ENCODE data around the gene DTX1. TPM values are rescaled to one million over a fixed set of nuclear protein-coding genes. Genes with fewer than 3 reads are reported as not detected.

Gene DTX1
- total RNA-seq, 1 experiment from 2014 or later: 2.5 TPM

- no peak for DNase-seq
- H3K27me3 ChIP-seq (ENCODE audit: control insufficient read depth, insufficient read depth, low read length): peaks cover 7% of the 10 kb centered on the region
- H3K4me3 ChIP-seq (ENCODE audit: insufficient read depth, low read depth, low read length): no peak overlapping the region
- H3K36me3 ChIP-seq (replicated peaks; ENCODE audit: control insufficient read depth, insufficient read depth, low read length): no peaks in the 10 kb centered on the region
Observed at GRCh38 chr12:113044516-113044915, 12.0 kb upstream of the DTX1 start.

GRCh38 chr12:113048716-113049127, 7.8 kb upstream of the DTX1 start:
- peaks cover 7% of the 10 kb centered on the region for H3K27me3 ChIP-seq (ENCODE audit: control insufficient read depth, insufficient read depth, low read length)
- H3K4me3 ChIP-seq (ENCODE audit: insufficient read depth, low read depth, low read length): no peak overlapping the region
- peak; percentile 78 for DNase-seq
- no peaks in the 10 kb centered on the region for H3K36me3 ChIP-seq (replicated peaks; ENCODE audit: control insufficient read depth, insufficient read depth, low read length)

DNA sequence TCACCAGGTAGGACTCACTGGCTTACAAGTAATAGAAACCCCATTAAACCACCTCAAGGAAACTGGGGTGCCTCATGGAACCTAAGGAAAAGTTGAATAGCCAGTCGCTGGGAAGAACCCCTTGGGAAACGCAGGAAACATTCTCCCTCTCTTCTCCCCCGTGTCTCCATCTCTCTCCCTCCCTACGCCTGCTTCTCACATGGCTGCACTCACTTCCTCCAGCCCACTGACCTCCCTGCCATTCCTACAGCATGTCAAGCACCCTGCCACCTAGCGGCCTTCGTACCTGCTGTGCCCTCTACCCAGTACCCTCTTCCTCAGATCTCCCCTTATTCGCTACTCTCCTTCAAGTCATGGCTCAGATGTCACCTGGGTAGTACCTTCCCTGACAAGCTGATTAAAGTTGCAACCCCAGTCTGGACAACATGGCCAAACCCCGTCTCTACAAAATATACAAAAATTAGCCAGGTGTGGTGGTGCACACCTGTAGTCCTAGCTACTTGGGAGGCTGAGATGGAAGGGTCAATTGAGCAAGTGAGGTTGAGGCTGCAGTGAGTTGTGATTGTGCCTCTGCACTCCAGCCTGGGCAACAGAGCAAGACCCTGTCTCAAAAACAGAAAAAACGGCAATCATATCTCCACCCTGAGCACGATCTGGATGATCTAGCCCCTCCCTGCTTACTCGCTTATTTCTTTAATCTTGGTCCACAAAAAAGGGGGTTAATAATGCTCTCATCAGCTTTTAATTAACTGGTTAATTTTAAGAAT, 6.4 kb upstream of the DTX1 start:
- Histone ChIP-seq H3K36me3 (replicated peaks; ENCODE audit: control insufficient read depth, insufficient read depth, low read length) (no peaks in the 10 kb centered on the region), H3K27me3 (ENCODE audit: control insufficient read depth, insufficient read depth, low read length) (peaks cover 8% of the 10 kb centered on the region), H3K4me3 (ENCODE audit: insufficient read depth, low read depth, low read length) (no peak overlapping the region)
- peak; percentile 81 for DNase-seq

GRCh38 chr12:113050795-113051194, 5.7 kb upstream of the DTX1 start:
- Histone ChIP-seq H3K36me3 (replicated peaks; ENCODE audit: control insufficient read depth, insufficient read depth, low read length) (no peaks in the 10 kb centered on the region), H3K27me3 (ENCODE audit: control insufficient read depth, insufficient read depth, low read length) (peaks cover 12% of the 10 kb centered on the region)

GRCh38 chr12:113051759-113052158, 4.8 kb upstream of the DTX1 start:
- Histone ChIP-seq H3K4me3 (ENCODE audit: insufficient read depth, low read depth, low read length) (no peak overlapping the region), H3K36me3 (replicated peaks; ENCODE audit: control insufficient read depth, insufficient read depth, low read length) (no peaks in the 10 kb centered on the region), H3K27me3 (ENCODE audit: control insufficient read depth, insufficient read depth, low read length) (peaks cover 21% of the 10 kb centered on the region)
- DNase-seq: no peak

More at GRCh38 chr12:113050795-113051194, 5.7 kb upstream of the DTX1 start:
- no peak for DNase-seq
- no peak overlapping the region for H3K4me3 ChIP-seq (ENCODE audit: insufficient read depth, low read depth, low read length)

DNA sequence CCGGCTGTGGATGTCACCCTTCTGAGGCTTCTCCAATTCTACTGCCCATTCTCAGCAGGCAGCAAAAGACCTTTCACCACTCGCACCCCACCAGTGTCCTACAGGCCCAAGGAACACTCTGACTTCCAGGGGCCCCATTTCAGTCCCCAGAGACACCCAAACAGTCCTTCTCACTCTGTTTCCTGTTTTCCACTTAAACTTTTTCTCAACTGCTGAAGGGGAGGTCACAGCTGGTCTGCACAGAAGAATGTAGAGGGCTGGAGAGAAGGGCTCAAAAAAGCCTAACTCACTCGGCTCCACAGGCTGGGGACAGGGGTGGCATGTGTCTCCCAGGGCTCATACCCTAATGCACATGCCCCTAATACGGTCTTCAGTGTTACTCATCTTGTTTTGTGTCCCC, 4.2 kb upstream of the DTX1 start:
- Histone ChIP-seq H3K4me3 (ENCODE audit: insufficient read depth, low read depth, low read length) (no peak overlapping the region), H3K36me3 (replicated peaks; ENCODE audit: control insufficient read depth, insufficient read depth, low read length) (no peaks in the 10 kb centered on the region), H3K27me3 (ENCODE audit: control insufficient read depth, insufficient read depth, low read length) (peaks cover 26% of the 10 kb centered on the region)
- DNase-seq: no peak

DNA sequence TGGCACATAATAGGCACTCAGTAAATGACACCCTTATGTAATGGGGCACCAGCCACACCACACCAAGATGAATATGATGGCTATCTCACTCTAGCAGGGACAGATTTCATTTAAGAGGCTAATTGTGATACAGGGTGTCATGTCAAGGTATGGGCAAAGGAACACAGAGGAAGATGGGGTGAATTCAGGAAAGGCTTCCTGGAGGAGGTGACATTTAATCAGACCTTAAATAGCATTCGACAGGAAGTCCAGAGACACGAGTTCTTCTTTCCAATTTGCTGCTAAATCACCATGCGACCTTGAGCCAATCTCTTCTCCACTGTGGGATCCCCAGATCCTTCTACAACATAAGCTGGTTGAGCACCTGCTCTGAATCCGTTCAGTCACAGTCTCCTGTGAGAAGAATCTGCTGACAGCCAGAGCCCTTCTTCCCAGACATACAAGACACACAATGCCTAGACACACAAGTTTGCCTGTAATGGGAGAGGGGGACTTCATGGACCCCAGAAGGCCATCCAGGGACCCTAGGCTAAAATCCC, 1.5 kb upstream of the DTX1 start:
- Histone ChIP-seq H3K27me3 (ENCODE audit: control insufficient read depth, insufficient read depth, low read length) (peaks cover 27% of the 10 kb centered on the region), H3K36me3 (replicated peaks; ENCODE audit: control insufficient read depth, insufficient read depth, low read length) (no peaks in the 10 kb centered on the region), H3K4me3 (ENCODE audit: insufficient read depth, low read depth, low read length) (no peak overlapping the region)
- DNase-seq: no peak

DNA sequence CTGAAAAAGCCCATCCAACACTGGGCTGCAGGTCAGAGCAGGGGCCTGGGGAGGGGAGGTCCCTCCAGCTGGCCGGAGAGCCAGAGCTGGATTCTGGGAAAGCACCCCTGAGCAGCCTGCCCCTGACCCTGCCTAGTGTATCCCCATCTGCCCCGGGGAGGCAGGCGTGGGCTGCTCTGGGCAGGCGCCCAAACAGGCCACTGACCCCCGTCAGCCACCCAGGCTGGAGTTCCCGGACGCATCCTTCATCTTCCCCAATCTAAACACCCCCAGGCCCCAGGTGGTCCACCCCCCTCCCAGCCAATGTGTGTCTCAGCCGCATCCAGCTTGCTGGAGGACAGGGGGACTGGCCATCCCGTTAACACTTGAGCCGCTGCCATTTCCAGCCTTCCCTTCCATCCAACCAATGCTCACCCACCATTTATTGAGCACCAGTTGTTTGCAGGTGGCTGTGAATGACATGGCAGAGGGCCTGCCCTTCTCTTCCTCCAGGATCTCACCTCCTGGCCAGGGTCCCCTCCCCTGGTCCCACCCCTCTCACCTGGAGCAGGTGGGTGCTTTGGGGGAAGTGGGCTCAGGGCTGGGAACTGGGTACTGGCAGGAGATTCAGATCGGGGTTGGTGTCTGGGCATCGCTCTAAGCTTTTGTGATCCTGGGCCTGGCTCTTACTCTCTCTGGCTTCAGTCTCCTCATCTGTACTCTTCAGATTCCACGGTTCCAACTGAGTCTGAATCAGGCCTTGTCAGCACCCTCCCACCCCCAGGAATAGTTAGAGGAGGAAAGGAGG, 743 bp upstream of the DTX1 start:
- DNase-seq: peak; percentile 65
- peak overlapping the region; percentile 62; the same call in 1 of the 2 replicates for H3K4me3 ChIP-seq (ENCODE audit: insufficient read depth, low read depth, low read length)
- peaks cover 27% of the 10 kb centered on the region for H3K27me3 ChIP-seq (ENCODE audit: control insufficient read depth, insufficient read depth, low read length)
- no peaks in the 10 kb centered on the region for H3K36me3 ChIP-seq (replicated peaks; ENCODE audit: control insufficient read depth, insufficient read depth, low read length)

GRCh38 chr12:113056381-113056630, 224 bp upstream of the DTX1 start:
- H3K4me3 ChIP-seq (ENCODE audit: insufficient read depth, low read depth, low read length): peak overlapping the region; percentile 62

DNA sequence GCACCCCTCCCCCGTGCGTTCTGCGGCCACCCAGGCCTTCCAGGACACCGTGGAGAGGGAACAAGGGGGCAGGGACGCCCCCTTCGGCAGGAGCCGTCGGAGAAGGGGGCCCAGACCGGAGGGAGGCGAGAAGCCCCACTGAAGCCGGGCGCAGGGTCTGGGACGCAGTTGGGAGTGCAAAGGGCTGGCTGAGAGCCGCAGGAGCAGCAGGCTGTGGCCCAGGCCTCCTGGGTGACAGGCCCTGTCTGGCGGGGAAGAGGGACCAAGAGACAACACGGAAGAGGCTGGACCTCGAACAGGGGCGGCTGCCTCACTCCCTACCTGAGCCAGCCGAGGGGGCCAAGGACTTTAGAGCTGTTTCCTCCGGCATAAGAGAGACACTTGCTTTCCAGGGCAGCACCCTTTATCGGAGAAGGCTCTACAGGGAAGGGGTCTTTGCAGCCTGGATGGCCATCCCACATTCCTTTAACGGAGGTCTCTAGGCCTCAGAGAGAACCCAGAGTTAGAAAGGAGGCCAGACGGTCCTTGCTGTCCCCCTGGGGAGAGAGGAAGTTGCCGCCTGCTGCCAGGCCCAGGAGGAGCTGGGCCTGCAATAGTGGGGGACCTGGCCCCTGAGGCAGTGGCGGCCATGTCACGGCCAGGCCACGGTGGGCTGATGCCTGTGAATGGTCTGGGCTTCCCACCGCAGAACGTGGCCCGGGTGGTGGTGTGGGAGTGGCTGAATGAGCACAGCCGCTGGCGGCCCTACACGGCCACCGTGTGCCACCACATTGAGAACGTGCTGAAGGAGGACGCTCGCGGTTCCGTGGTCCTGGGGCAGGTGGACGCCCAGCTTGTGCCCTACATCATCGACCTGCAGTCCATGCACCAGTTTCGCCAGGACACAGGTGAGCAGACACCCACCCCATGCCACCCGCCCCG, 1.3 kb downstream of the DTX1 start:
- Histone ChIP-seq H3K4me3 (ENCODE audit: insufficient read depth, low read depth, low read length) (no peak overlapping the region; the same call in 1 of the 2 replicates), H3K27me3 (ENCODE audit: control insufficient read depth, insufficient read depth, low read length) (peaks cover 27% of the 10 kb centered on the region), H3K36me3 (replicated peaks; ENCODE audit: control insufficient read depth, insufficient read depth, low read length) (no peaks in the 10 kb centered on the region)
- peak; percentile 77 for DNase-seq

More at GRCh38 chr12:113056381-113056630, 224 bp upstream of the DTX1 start:
- peaks cover 27% of the 10 kb centered on the region for H3K27me3 ChIP-seq (ENCODE audit: control insufficient read depth, insufficient read depth, low read length)
- H3K36me3 ChIP-seq (replicated peaks; ENCODE audit: control insufficient read depth, insufficient read depth, low read length): no peaks in the 10 kb centered on the region
- no peak for DNase-seq

GRCh38 chr12:113058553-113058952, 2.0 kb downstream of the DTX1 start:
- H3K4me3 ChIP-seq (ENCODE audit: insufficient read depth, low read depth, low read length): no peak overlapping the region
- peaks cover 27% of the 10 kb centered on the region for H3K27me3 ChIP-seq (ENCODE audit: control insufficient read depth, insufficient read depth, low read length)

GRCh38 chr12:113059071-113059595, 2.6 kb downstream of the DTX1 start:
- H3K4me3 ChIP-seq (ENCODE audit: insufficient read depth, low read depth, low read length): no peak overlapping the region

More at GRCh38 chr12:113058553-113058952, 2.0 kb downstream of the DTX1 start:
- no peak for DNase-seq
- H3K36me3 ChIP-seq (replicated peaks; ENCODE audit: control insufficient read depth, insufficient read depth, low read length): no peaks in the 10 kb centered on the region

GRCh38 chr12:113060336-113060960, 3.9 kb downstream of the DTX1 start:
- Histone ChIP-seq H3K4me3 (ENCODE audit: insufficient read depth, low read depth, low read length) (no peak overlapping the region), H3K27me3 (ENCODE audit: control insufficient read depth, insufficient read depth, low read length) (peaks cover 20% of the 10 kb centered on the region), H3K36me3 (replicated peaks; ENCODE audit: control insufficient read depth, insufficient read depth, low read length) (no peaks in the 10 kb centered on the region)
- no peak for DNase-seq

More at GRCh38 chr12:113059071-113059595, 2.6 kb downstream of the DTX1 start:
- Histone ChIP-seq H3K27me3 (ENCODE audit: control insufficient read depth, insufficient read depth, low read length) (peaks cover 27% of the 10 kb centered on the region), H3K36me3 (replicated peaks; ENCODE audit: control insufficient read depth, insufficient read depth, low read length) (no peaks in the 10 kb centered on the region)
- no peak for DNase-seq

Measured in H7 (cell line).